ENCODE measurements around the gene SMIM9. TPM values are rescaled to one million over a fixed set of nuclear protein-coding genes. Genes with fewer than 3 reads are reported as not detected.
"Not testable (repeated sequence)": the region's sequence is repeated elsewhere in the genome, so short reads cannot be mapped to it uniquely, and the experiment has no call there.

The SMIM9 gene
- total RNA-seq, result not detected in 2 replicates

- intact Hi-C loops (cut with micrococcal nuclease), result no loop called here
These were observed at the start of gene SMIM9 for GRCh38 chrX:154834562-154834961. Gene SMIM9 (minus strand): TSS chrX:154834662. CDS start chrX:154830856, 3,806 bp downstream.

GRCh38 chrX:154884069-154884468, 49.6 kb upstream of the SMIM9 start:
- intact Hi-C loops (cut with micrococcal nuclease), result not testable (repeated sequence)

- intact Hi-C loops (cut with micrococcal nuclease), result no loop called here
These were observed 38.9 kb upstream of the SMIM9 start for GRCh38 chrX:154873329-154873728.

GRCh38 chrX:154868522-154868921, 34.1 kb upstream of the SMIM9 start:
- intact Hi-C loops (cut with micrococcal nuclease), result not testable (repeated sequence)

- intact Hi-C loops (cut with micrococcal nuclease), result no loop called here
These were observed 20.8 kb upstream of the SMIM9 start for GRCh38 chrX:154855256-154855655.

GRCh38 chrX:154850957-154851611, 16.6 kb upstream of the SMIM9 start:
- intact Hi-C loops (cut with micrococcal nuclease), result no loop called here

- intact Hi-C loops (cut with micrococcal nuclease), result loop anchor here (1.0 to 2.0 kb wide), 4 partner anchors 36 to 126 kb away; partner anchors contain the start of genes DKC1 and MPP1
These were observed 6.4 kb upstream of the SMIM9 start for GRCh38 chrX:154840856-154841255.

GRCh38 chrX:154836163-154836562, 1.7 kb upstream of the SMIM9 start:
- intact Hi-C loops (cut with micrococcal nuclease), result no loop called here

GRCh38 chrX:154833746-154834274, 652 bp downstream of the SMIM9 start:
- intact Hi-C loops (cut with micrococcal nuclease), result no loop called here

GRCh38 chrX:154829926-154830442, 4.5 kb downstream of the SMIM9 start:
- intact Hi-C loops (cut with micrococcal nuclease), result loop anchor here (5.0 kb wide), 1 partner anchor 113 kb away; no protein-coding TSS in a partner anchor

GRCh38 chrX:154829134-154829533, 5.3 kb downstream of the SMIM9 start:
- intact Hi-C loops (cut with micrococcal nuclease), result loop anchor here (5.0 kb wide), 1 partner anchor 112 kb away; no protein-coding TSS in a partner anchor

- intact Hi-C loops (cut with micrococcal nuclease), result loop anchor here (5.0 kb wide), 1 partner anchor 111 kb away; no protein-coding TSS in a partner anchor
These were observed 6.5 kb downstream of the SMIM9 start for GRCh38 chrX:154828016-154828408.

GRCh38 chrX:154827194-154828015, 7.1 kb downstream of the SMIM9 start:
- intact Hi-C loops (cut with micrococcal nuclease), result loop anchor here (2.0 to 5.0 kb wide), 2 partner anchors 23 to 110 kb away; partner anchors contain the start of gene MPP1

- intact Hi-C loops (cut with micrococcal nuclease), result loop anchor here (5.0 kb wide), 1 partner anchor 108 kb away; no protein-coding TSS in a partner anchor
These were observed 8.9 kb downstream of the SMIM9 start for GRCh38 chrX:154825586-154825985.

- intact Hi-C loops (cut with micrococcal nuclease), result loop anchor here (5.0 kb wide), 1 partner anchor 107 kb away; no protein-coding TSS in a partner anchor
These were observed 9.8 kb downstream of the SMIM9 start for GRCh38 chrX:154824638-154825037.

- intact Hi-C loops (cut with micrococcal nuclease), result no loop called here
These were observed 12.4 kb downstream of the SMIM9 start for GRCh38 chrX:154822029-154822428.

GRCh38 chrX:154821523-154821922, 12.9 kb downstream of the SMIM9 start:
- intact Hi-C loops (cut with micrococcal nuclease), result no loop called here

- intact Hi-C loops (cut with micrococcal nuclease), result no loop called here
These were observed 14.6 kb downstream of the SMIM9 start for GRCh38 chrX:154819771-154820341.

GRCh38 chrX:154818916-154819770, 15.3 kb downstream of the SMIM9 start:
- intact Hi-C loops (cut with micrococcal nuclease), result no loop called here

- intact Hi-C loops (cut with micrococcal nuclease), result not testable (repeated sequence)
These were observed 17.3 kb downstream of the SMIM9 start for GRCh38 chrX:154817048-154817618.
